CD14-positive monocyte (primary cell): ENCODE results near the gene PHLDB2. TPM values are rescaled to one million over a fixed set of nuclear protein-coding genes. Genes with fewer than 3 reads are reported as not detected.

ENCODE experiments used
- DNase-seq, 3 donors: peaks; one replicate each; pipeline ENCODE4 v3.0.0-alpha.2; 2011 to 2022
- H2AFZ ChIP-seq: 2 replicates; pipeline ENCODE4 v1.6.0; 2012; ENCODE audit warnings: mild to moderate bottlenecking, low read depth, low read length, inconsistent platforms; ENCODE audit not compliant: insufficient read depth, poor library complexity, severe bottlenecking
- H3K27ac ChIP-seq, 2 donors: 1 replicate in 1 of 2; 2 replicates in 1 of 2; pipeline ENCODE4 v1.5.1; 2012 to 2013; ENCODE audit warnings: low read length in 2 of 2, control low read depth in 1 of 2, inconsistent platforms in 1 of 2, low read depth in 1 of 2, mild to moderate bottlenecking in 1 of 2
- H3K27me3 ChIP-seq, 2 donors: one replicate each; pipeline versions ENCODE4 v1.6.0 to v1.6.1; 2011 to 2013; ENCODE audit warnings: low read length in 2 of 2; ENCODE audit not compliant: control insufficient read depth in 2 of 2, insufficient read depth in 2 of 2
- H3K36me3 ChIP-seq, 2 donors: replicated peaks in 1 of 2; 1 replicate in 1 of 2; 2 replicates in 1 of 2; pipeline versions ENCODE4 v1.5.1 to v1.6.1; 2012 to 2013; ENCODE audit warnings: low read length in 2 of 2, control low read depth in 1 of 2, inconsistent platforms in 1 of 2, mild to moderate bottlenecking in 1 of 2; ENCODE audit not compliant: insufficient read depth in 2 of 2, control insufficient read depth in 1 of 2
- H3K4me1 ChIP-seq, 2 donors: 1 replicate in 1 of 2; 2 replicates in 1 of 2; pipeline versions ENCODE4 v1.5.1 to v1.6.1; 2012 to 2013; ENCODE audit warnings: low read length in 2 of 2, control low read depth in 1 of 2, inconsistent platforms in 1 of 2, mild to moderate bottlenecking in 1 of 2, moderate library complexity in 1 of 2; ENCODE audit not compliant: insufficient read depth in 2 of 2, control insufficient read depth in 1 of 2
- H3K4me2 ChIP-seq: replicated peaks from 2 replicates; pipeline ENCODE3; 2012; ENCODE audit warnings: low read length, moderate library complexity, mild to moderate bottlenecking; ENCODE audit not compliant: poor library complexity, severe bottlenecking; ENCODE audit errors: extremely low read depth
- H3K4me3 ChIP-seq, 3 experiments: fragments of 200-600 bp in 1 of 3; sonication (generic) in 1 of 3; replicated peaks in 1 of 3; 1 replicate in 2 of 3; 2 replicates in 1 of 3; pipeline ENCODE4 v1.5.1; 2011 to 2013; ENCODE audit warnings: low read length in 3 of 3, mild to moderate bottlenecking in 3 of 3, control low read depth in 2 of 3, low read depth in 2 of 3, inconsistent platforms in 1 of 3, moderate library complexity in 1 of 3
- H3K79me2 ChIP-seq: 2 replicates; pipeline ENCODE4 v1.6.0; 2012; ENCODE audit warnings: mild to moderate bottlenecking, control low read depth, inconsistent platforms, low read length, moderate library complexity; ENCODE audit not compliant: insufficient read depth
- H3K9ac ChIP-seq: 2 replicates; pipeline ENCODE4 v1.6.0; 2017; ENCODE audit warnings: low read length, mild to moderate bottlenecking; ENCODE audit not compliant: insufficient read depth, poor library complexity, severe bottlenecking
- H3K9me3 ChIP-seq, 2 donors: replicated peaks in 1 of 2; 1 replicate in 1 of 2; 2 replicates in 1 of 2; pipeline versions ENCODE4 v1.5.1 to v1.6.1; 2012 to 2013; ENCODE audit warnings: low read length in 2 of 2, control low read depth in 1 of 2; ENCODE audit not compliant: control insufficient read depth in 1 of 2, insufficient read depth in 1 of 2
- H4K20me1 ChIP-seq: 2 replicates; pipeline ENCODE4 v1.6.0; 2012; ENCODE audit warnings: mild to moderate bottlenecking, low read length, control low read depth, moderate library complexity; ENCODE audit not compliant: insufficient read depth
- H3K27ac Mint-ChIP-seq, 7 donors: one replicate each; pipeline ENCODE4 v1.8.0; 2020; ENCODE audit warnings: mild to moderate bottlenecking in 7 of 7, mixed read lengths in 7 of 7, moderate library complexity in 6 of 7, inconsistent platforms in 2 of 7
- H3K27me3 Mint-ChIP-seq, 3 donors: one replicate each; pipeline ENCODE4 v1.8.0; 2021 to 2022; ENCODE audit warnings: low read depth in 3 of 3, mild to moderate bottlenecking in 3 of 3, mixed read lengths in 3 of 3, moderate library complexity in 3 of 3, inconsistent platforms in 1 of 3
- H3K36me3 Mint-ChIP-seq, 2 donors: one replicate each; pipeline ENCODE4 v1.8.0; 2020; ENCODE audit warnings: mixed read lengths in 2 of 2, inconsistent platforms in 1 of 2, mild to moderate bottlenecking in 1 of 2
- H3K4me1 Mint-ChIP-seq: one replicate; pipeline ENCODE4 v1.8.0; 2020; ENCODE audit warnings: mild to moderate bottlenecking, mixed read lengths
- H3K4me3 Mint-ChIP-seq, 2 donors: one replicate each; pipeline ENCODE4 v1.8.0; 2020; ENCODE audit warnings: mild to moderate bottlenecking in 2 of 2, mixed read lengths in 2 of 2, moderate library complexity in 1 of 2
- H3K9me3 Mint-ChIP-seq, 7 donors: one replicate each; pipeline ENCODE4 v1.8.0; 2020 to 2022; ENCODE audit warnings: mixed read lengths in 7 of 7, mild to moderate bottlenecking in 6 of 7, moderate library complexity in 6 of 7, inconsistent platforms in 2 of 7
- WGBS: methylation state at CpG from one replicate; pipeline ENCODE4 v1.1.5; 2013; ENCODE audit warnings: missing lambda C conversion rate; ENCODE audit not compliant: insufficient coverage; 5-methylcytosine and 5-hydroxymethylcytosine counted together
- intact Hi-C, 2 donors: fragments of 100-400 bp; cut with micrococcal nuclease; formaldehyde crosslinking; loops; one replicate each; pipeline versions ENCODE4 v1.15.0 to v1.15.1; 2023
- polyA plus RNA-seq, 3 donors: library from polyadenylated mRNA; depleted of rRNA in 1 of 3; unstranded in 2 of 3; stranded (reverse) in 1 of 3; fragments of 300-500 nt in 2 of 3; fragments of >200 nt in 1 of 3; fragmentation: Illumina TruSeq in 2 of 3; gene quantifications; 1 replicate in 2 of 3; 2 replicates in 1 of 3; pipeline ENCODE4 v1.2.3, GENCODE V29; 2012 to 2021
- TF ChIP-seq, protein P1 (sequence below): fragments of 200-600 bp; IDR thresholded peaks from one replicate; pipeline ENCODE4 v1.8.0; 2022; ENCODE audit warnings: antibody characterized with exemption, mild to moderate bottlenecking

Gene PHLDB2
- polyA plus RNA-seq, 3 donors, result 0.08 TPM; not detected in 2

DNA sequence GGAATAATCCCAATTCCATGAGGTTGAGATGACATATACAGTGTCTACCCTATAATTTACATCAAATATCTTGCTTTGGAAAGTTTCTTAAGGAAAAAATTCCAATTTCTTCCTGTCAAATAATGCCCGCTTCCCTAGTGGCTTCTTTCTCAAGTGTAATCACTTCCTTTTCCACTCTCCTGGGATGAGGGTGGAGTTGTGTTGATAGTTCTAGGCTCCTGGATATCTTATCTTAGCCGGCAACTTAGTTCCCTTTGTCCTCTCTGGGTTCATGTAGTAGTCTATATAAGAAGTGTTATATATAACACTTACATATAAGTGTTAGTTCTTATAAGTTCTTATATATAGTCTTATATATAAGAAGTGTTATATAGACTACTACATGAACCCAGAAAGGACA is 150.6 kb downstream of the PHLDB2 start:
- WGBS, result no CpG with 5 or more reads among the region's 2 CpGs
- Histone ChIP-seq H3K9ac (no peak overlapping the region), H3K4me3 (no peak overlapping the region), H3K9me3 (no peaks in the 10 kb centered on the region), H3K27me3 (no peaks in the 10 kb centered on the region), H3K27ac (no peak overlapping the region), H3K4me2 (no peak overlapping the region), H3K36me3 (no peaks in the 10 kb centered on the region), H3K79me2 (no peaks in the 10 kb centered on the region), H3K4me1 (peaks cover 8 to 11% of the 10 kb centered on the region in 2 donors), H2AFZ (no peak overlapping the region), H4K20me1 (no peaks in the 10 kb centered on the region)
- Mint-ChIP-seq H3K4me3 (no peak overlapping the region), H3K27me3 (peaks cover 0 to 6% (median 5%) of the 10 kb centered on the region in 3 donors), H3K36me3 (no peaks in the 10 kb centered on the region), H3K27ac (no peak overlapping the region), H3K9me3 (peaks cover 0 to 4% (median 0%) of the 10 kb centered on the region in 7 donors), H3K4me1 (peaks cover 10% of the 10 kb centered on the region)
- TF ChIP-seq, protein P1, sequence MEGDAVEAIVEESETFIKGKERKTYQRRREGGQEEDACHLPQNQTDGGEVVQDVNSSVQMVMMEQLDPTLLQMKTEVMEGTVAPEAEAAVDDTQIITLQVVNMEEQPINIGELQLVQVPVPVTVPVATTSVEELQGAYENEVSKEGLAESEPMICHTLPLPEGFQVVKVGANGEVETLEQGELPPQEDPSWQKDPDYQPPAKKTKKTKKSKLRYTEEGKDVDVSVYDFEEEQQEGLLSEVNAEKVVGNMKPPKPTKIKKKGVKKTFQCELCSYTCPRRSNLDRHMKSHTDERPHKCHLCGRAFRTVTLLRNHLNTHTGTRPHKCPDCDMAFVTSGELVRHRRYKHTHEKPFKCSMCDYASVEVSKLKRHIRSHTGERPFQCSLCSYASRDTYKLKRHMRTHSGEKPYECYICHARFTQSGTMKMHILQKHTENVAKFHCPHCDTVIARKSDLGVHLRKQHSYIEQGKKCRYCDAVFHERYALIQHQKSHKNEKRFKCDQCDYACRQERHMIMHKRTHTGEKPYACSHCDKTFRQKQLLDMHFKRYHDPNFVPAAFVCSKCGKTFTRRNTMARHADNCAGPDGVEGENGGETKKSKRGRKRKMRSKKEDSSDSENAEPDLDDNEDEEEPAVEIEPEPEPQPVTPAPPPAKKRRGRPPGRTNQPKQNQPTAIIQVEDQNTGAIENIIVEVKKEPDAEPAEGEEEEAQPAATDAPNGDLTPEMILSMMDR, result no peak
- DNase-seq, result no peak
- intact Hi-C loops, result no loop called here

DNA sequence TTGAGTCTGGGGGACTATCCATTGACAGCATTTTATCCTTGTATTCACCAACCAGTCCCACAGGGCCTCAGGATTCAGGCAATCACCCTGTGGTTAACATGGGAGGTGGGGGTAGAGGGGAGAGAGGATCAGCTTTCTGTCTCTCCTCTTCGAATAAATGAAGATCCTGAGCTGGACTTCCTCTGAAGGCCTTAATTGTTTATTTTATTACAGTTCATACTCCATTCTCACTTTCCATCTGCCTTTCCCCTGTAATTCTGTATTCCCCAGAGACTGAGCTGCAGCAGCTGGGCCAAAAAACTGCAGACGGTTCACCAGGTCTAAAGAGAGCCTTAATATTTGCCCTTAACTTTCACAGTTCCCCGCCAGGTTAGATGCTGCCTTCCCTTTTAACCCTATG is 151.6 kb downstream of the PHLDB2 start:
- no peak overlapping the region for H3K9ac ChIP-seq
- 100% methylated on average over 2 of the region's 3 CpGs for WGBS
- Mint-ChIP-seq H3K27me3 (peaks cover 0 to 6% (median 3%) of the 10 kb centered on the region in 3 donors), H3K9me3 (peaks cover 0 to 4% (median 0%) of the 10 kb centered on the region in 7 donors), H3K4me1 (peaks cover 10% of the 10 kb centered on the region), H3K4me3 (no peak overlapping the region), H3K27ac (no peak overlapping the region), H3K36me3 (no peaks in the 10 kb centered on the region)
- H2AFZ ChIP-seq, result peak overlapping the region; percentile 12
- no peak overlapping the region for H3K4me3 ChIP-seq
- H4K20me1 ChIP-seq, result no peaks in the 10 kb centered on the region
- H3K27ac ChIP-seq, result no peak overlapping the region
- TF ChIP-seq, protein P1, result no peak
- H3K36me3 ChIP-seq, result no peaks in the 10 kb centered on the region
- H3K79me2 ChIP-seq, result no peaks in the 10 kb centered on the region
- H3K27me3 ChIP-seq, result no peaks in the 10 kb centered on the region
- DNase-seq, result no peak
- intact Hi-C loops, result no loop called here
- H3K4me2 ChIP-seq, result no peak overlapping the region
- peaks cover 8 to 11% of the 10 kb centered on the region in 2 donors for H3K4me1 ChIP-seq
- H3K9me3 ChIP-seq, result no peaks in the 10 kb centered on the region
